WTC11 (cell line): ENCODE results near the gene GOLGA7B. TPM values are rescaled to one million over a fixed set of nuclear protein-coding genes. Genes with fewer than 3 reads are reported as not detected.

Source experiments
- ATAC-seq: fragments of 200-7000 bp; cut with Tn5 transposase; 2 replicates; pipeline ENCODE4 v1.10.0; 2021; ENCODE audit warnings: mild to moderate bottlenecking, moderate library complexity
- CTCF ChIA-PET: fragments of 300-600 bp; sonication (Branson Sonifier 250); formaldehyde crosslinking; loops from one replicate; lab custom pipeline; 2021; ENCODE audit warnings: antibody characterized with exemption; lab: Charles Lee
- POLR2A ChIA-PET: fragments of 350-600 bp; sonication (Branson Sonifier 250); formaldehyde crosslinking; loops from one replicate; lab custom pipeline; 2021; ENCODE audit warnings: antibody characterized with exemption; lab: Charles Lee
- DNase-seq: peaks from one replicate; pipeline ENCODE4 v3.0.0; 2021; ENCODE audit warnings: low spot score
- H3K27ac Mint-ChIP-seq: 2 replicates; pipeline ENCODE4 v1.8.0; 2021; ENCODE audit warnings: mixed read lengths
- H3K27me3 Mint-ChIP-seq: 2 replicates; pipeline ENCODE4 v1.8.0; 2021; ENCODE audit warnings: low read depth, mild to moderate bottlenecking, moderate library complexity, mixed read lengths
- H3K36me3 Mint-ChIP-seq: 2 replicates; pipeline ENCODE4 v1.8.0; 2021; ENCODE audit warnings: mixed read lengths
- H3K4me1 Mint-ChIP-seq: 2 replicates; pipeline ENCODE4 v1.8.0; 2022; ENCODE audit warnings: mixed read lengths
- H3K4me3 Mint-ChIP-seq: 2 replicates; pipeline ENCODE4 v1.8.0; 2021; ENCODE audit warnings: mild to moderate bottlenecking, moderate library complexity, mixed read lengths
- H3K9me3 Mint-ChIP-seq: 2 replicates; pipeline ENCODE4 v1.8.0; 2021; ENCODE audit warnings: mixed read lengths
- ATF1 ChIP-seq: sonication (generic); formaldehyde crosslinking; IDR thresholded peaks from 2 replicates; pipeline ENCODE4 v1.8.1; 2023; ENCODE audit warnings: mild to moderate bottlenecking, moderate library complexity, missing genetic modification reagents
- ATF2 ChIP-seq: sonication (generic); formaldehyde crosslinking; IDR thresholded peaks from 2 replicates; pipeline ENCODE4 v1.8.1; 2022; ENCODE audit warnings: low read depth, missing genetic modification reagents, borderline replicate concordance
- CTCF ChIP-seq: fragments of 200-600 bp; IDR thresholded peaks from 2 replicates; pipeline ENCODE4 v1.8.0; 2022; ENCODE audit warnings: antibody characterized with exemption
- GRHL2 ChIP-seq: fragments of 250-450 bp; sonication (Bioruptor Pico); IDR thresholded peaks from 2 replicates; pipeline ENCODE4 v1.8.0; 2022; ENCODE audit warnings: mild to moderate bottlenecking, moderate library complexity; ENCODE audit not compliant: insufficient replicate concordance, severe bottlenecking
- GTF2I ChIP-seq: fragments of 250-450 bp; sonication (Bioruptor Pico); conservative IDR thresholded peaks from 2 replicates; pipeline ENCODE4 v1.4.0; 2021; ENCODE audit warnings: mild to moderate bottlenecking
- HMGXB4 ChIP-seq: sonication (generic); formaldehyde crosslinking; IDR thresholded peaks from 2 replicates; pipeline ENCODE4 v1.8.1; 2023; ENCODE audit warnings: mild to moderate bottlenecking, moderate library complexity, missing genetic modification reagents
- RORB ChIP-seq: fragments of 250-450 bp; sonication (Bioruptor Pico); IDR thresholded peaks from 2 replicates; pipeline ENCODE4 v1.9.0; 2021; ENCODE audit warnings: mild to moderate bottlenecking
- SMAD3 ChIP-seq: sonication (generic); formaldehyde crosslinking; IDR thresholded peaks from 2 replicates; pipeline ENCODE4 v1.8.0; 2022; ENCODE audit warnings: missing genetic modification reagents, mild to moderate bottlenecking, borderline replicate concordance
- SMAD4 ChIP-seq: sonication (generic); formaldehyde crosslinking; IDR thresholded peaks from 2 replicates; pipeline ENCODE4 v1.8.0; 2022; ENCODE audit warnings: mild to moderate bottlenecking, missing genetic modification reagents
- SOX15 ChIP-seq: fragments of 250-450 bp; sonication (Bioruptor Pico); IDR thresholded peaks from 2 replicates; pipeline ENCODE4 v1.9.0; 2021; ENCODE audit warnings: mild to moderate bottlenecking
- TCF7 ChIP-seq: sonication (generic); formaldehyde crosslinking; IDR thresholded peaks from 2 replicates; pipeline ENCODE4 v1.8.0; 2022; ENCODE audit warnings: mild to moderate bottlenecking, low read depth, missing genetic modification reagents, moderate library complexity
- TEAD1 ChIP-seq: sonication (generic); formaldehyde crosslinking; IDR thresholded peaks from 2 replicates; pipeline ENCODE4 v1.8.0; 2022; ENCODE audit warnings: mild to moderate bottlenecking, missing genetic modification reagents
- TP53 ChIP-seq: sonication (generic); formaldehyde crosslinking; IDR thresholded peaks from 2 replicates; pipeline ENCODE4 v1.8.1; 2023; ENCODE audit warnings: mild to moderate bottlenecking, missing genetic modification reagents
- USF2 ChIP-seq: sonication (generic); formaldehyde crosslinking; IDR thresholded peaks from 2 replicates; pipeline ENCODE4 v1.8.1; 2023; ENCODE audit warnings: mild to moderate bottlenecking, missing genetic modification reagents, moderate library complexity
- ZNF232 ChIP-seq: sonication (generic); formaldehyde crosslinking; IDR thresholded peaks from 2 replicates; pipeline ENCODE4 v1.8.0; 2022; ENCODE audit warnings: mild to moderate bottlenecking, missing genetic modification reagents
- ZNF263 ChIP-seq: sonication (generic); formaldehyde crosslinking; IDR thresholded peaks from 2 replicates; pipeline ENCODE4 v1.8.1; 2022; ENCODE audit warnings: low read depth, mild to moderate bottlenecking, moderate library complexity, missing genetic modification reagents
- ZNF425 ChIP-seq: fragments of 250-450 bp; sonication (Bioruptor Pico); conservative IDR thresholded peaks from 2 replicates; pipeline ENCODE4 v1.9.0; 2021; ENCODE audit warnings: mild to moderate bottlenecking
- ZSCAN18 ChIP-seq: fragments of 250-450 bp; sonication (Bioruptor Pico); IDR thresholded peaks from 2 replicates; pipeline ENCODE4 v2.1.2; 2022; ENCODE audit warnings: mild to moderate bottlenecking, moderate library complexity
- total RNA-seq: library from RNA; stranded (reverse); gene quantifications from 3 replicates; pipeline ENCODE4 v1.2.3, GENCODE V29; 2021

The GOLGA7B gene
- total RNA-seq, 1 experiment from 2014 or later: 0.24 TPM

GRCh38 chr10:97896756-97897358 is 47.2 kb downstream of the GOLGA7B start (continued):
- TF ChIP-seq GRHL2 (CRISPR knock-in tag): no peak
- TF ChIP-seq TP53: no peak

- POLR2A ChIA-PET: no interaction called here
- Mint-ChIP-seq H3K9me3 (no peaks in the 10 kb centered on the region), H3K27ac (no peak overlapping the region), H3K27me3 (no peaks in the 10 kb centered on the region), H3K36me3 (no peaks in the 10 kb centered on the region), H3K4me3 (no peak overlapping the region), H3K4me1 (0 out of 2 replicates have a peak, but pooled peaks cover 3% of the 10 kb centered on the region)
- CTCF ChIA-PET: interaction anchor here (1.6 to 1.7 kb wide), 2 partner anchors 10 to 115 kb away, joined by 3 to 6 read pairs; no protein-coding TSS in a partner anchor
- DNase-seq (no peak), ATAC-seq (peak; percentile 32; the same call in 1 of the 2 replicates)
- TF ChIP-seq SMAD3 (CRISPR knock-in tag) (no peak), ZNF232 (CRISPR knock-in tag) (no peak), GTF2I (CRISPR knock-in tag) (no peak), SMAD4 (no peak), ATF1 (CRISPR knock-in tag) (no peak), ZSCAN18 (CRISPR knock-in tag) (no peak), ATF2 (no peak), SOX15 (CRISPR knock-in tag) (no peak), TCF7 (no peak), RORB (CRISPR knock-in tag) (no peak), TEAD1 (no peak), ZNF263 (CRISPR knock-in tag) (no peak), CTCF (no peak), HMGXB4 (CRISPR knock-in tag) (no peak), ZNF425 (CRISPR knock-in tag) (no peak), USF2 (CRISPR knock-in tag) (no peak)
Measured at GRCh38 chr10:97898429-97898828, 48.8 kb downstream of the GOLGA7B start.
